Endothelial cell of umbilical vein (primary cell): ENCODE results near the gene NARS2. TPM values are rescaled to one million over a fixed set of nuclear protein-coding genes. Genes with fewer than 3 reads are reported as not detected.

Source experiments
- BruUV-seq: library from RNA; stranded (reverse); fragments of 400-500 nt; replicated peaks from 2 replicates; lab custom pipeline; 2021; lab: Mats Ljungman, UMichigan
- CTCF ChIA-PET: fragments of 300-600, 350-600 bp; sonication (Branson Sonifier 250); formaldehyde crosslinking; loops from one replicate; lab custom pipeline; 2021; ENCODE audit warnings: antibody characterized with exemption, inconsistent platforms; lab: Charles Lee
- POLR2A ChIA-PET: fragments of 300-600, 350-600 bp; sonication (Branson Sonifier 250); formaldehyde crosslinking; loops from one replicate; lab custom pipeline; 2021; ENCODE audit warnings: antibody characterized with exemption, inconsistent platforms; lab: Charles Lee
- DNase-seq: peaks from one replicate; pipeline ENCODE4 v3.0.0-alpha.2; 2011; ENCODE audit warnings: low read depth, low spot score
- FAIRE-seq: peaks from 2 replicates; lab custom pipeline; 2011; peaks lifted over from hg19 to GRCh38; lab: Jason Lieb, UNC
- H2AFZ ChIP-seq: 2 replicates; pipeline ENCODE4 v1.6.0; 2012; ENCODE audit warnings: low read depth, low read length, control low read depth, inconsistent platforms
- H3K27ac ChIP-seq: 2 replicates; pipeline ENCODE4 v1.5.1; 2011; ENCODE audit warnings: low read depth, mild to moderate bottlenecking, control low read depth, low read length, moderate library complexity; ENCODE audit not compliant: insufficient read depth
- H3K27me3 ChIP-seq, 2 experiments: 2 replicates each; pipeline versions ENCODE4 v1.6.0 to v1.6.1; 2011; ENCODE audit warnings: low read length in 2 of 2, mixed read lengths in 1 of 2; ENCODE audit not compliant: control insufficient read depth in 2 of 2, insufficient read depth in 2 of 2
- H3K36me3 ChIP-seq, 2 experiments: 2 replicates in 1 of 2; 3 replicates in 1 of 2; pipeline ENCODE4 v1.5.1; 2011; ENCODE audit warnings: low read length in 2 of 2, mild to moderate bottlenecking in 1 of 2, moderate library complexity in 1 of 2; ENCODE audit not compliant: control insufficient read depth in 2 of 2, insufficient read depth in 2 of 2; ENCODE audit errors: extremely low read depth in 1 of 2
- H3K4me1 ChIP-seq: 3 replicates; pipeline ENCODE4 v1.5.1; 2011; ENCODE audit warnings: mild to moderate bottlenecking, low read length; ENCODE audit not compliant: control insufficient read depth, insufficient read depth; ENCODE audit errors: extremely low read depth
- H3K4me2 ChIP-seq: 2 replicates; pipeline ENCODE4 v1.6.1; 2011; ENCODE audit warnings: low read length, control low read depth, mixed read lengths; ENCODE audit not compliant: insufficient read depth
- H3K4me3 ChIP-seq, 3 experiments: fragments of 200-600 bp in 1 of 3; sonication (generic), shearing (Covaris generic) in 1 of 3; replicated peaks in 1 of 3; 2 replicates each; pipeline ENCODE4 v1.5.1; 2011 to 2016; ENCODE audit warnings: control low read depth in 3 of 3, low read length in 3 of 3, mild to moderate bottlenecking in 2 of 3, inconsistent platforms in 1 of 3, low read depth in 1 of 3, moderate library complexity in 1 of 3; ENCODE audit not compliant: insufficient read depth in 1 of 3
- H3K79me2 ChIP-seq: 2 replicates; pipeline ENCODE4 v1.6.0; 2012; ENCODE audit warnings: low read length, inconsistent platforms; ENCODE audit not compliant: control insufficient read depth, insufficient read depth
- H3K9ac ChIP-seq: replicated peaks from 2 replicates; pipeline ENCODE3; 2011; ENCODE audit warnings: low read length, control low read depth; ENCODE audit not compliant: insufficient read depth; ENCODE audit errors: extremely low read depth
- H3K9me1 ChIP-seq: replicated peaks from 3 replicates; pipeline ENCODE4 v1.6.0; 2011; ENCODE audit warnings: mild to moderate bottlenecking, low read length; ENCODE audit not compliant: control insufficient read depth, insufficient read depth; ENCODE audit errors: extremely low read depth
- H3K9me3 ChIP-seq: replicated peaks from 2 replicates; pipeline ENCODE4 v1.5.1; 2012; ENCODE audit warnings: low read length, inconsistent platforms; ENCODE audit not compliant: control insufficient read depth, insufficient read depth
- H4K20me1 ChIP-seq: replicated peaks from 2 replicates; pipeline ENCODE3; 2011; ENCODE audit warnings: mild to moderate bottlenecking, low read length; ENCODE audit not compliant: control insufficient read depth, insufficient read depth; ENCODE audit errors: extremely low read depth
- EZH2 ChIP-seq: IDR thresholded peaks from 2 replicates; pipeline ENCODE4 v1.6.1; 2012; ENCODE audit warnings: borderline replicate concordance, low read depth, mild to moderate bottlenecking, moderate library complexity, low read length, inconsistent platforms; ENCODE audit not compliant: severe bottlenecking
- FOS ChIP-seq: IDR thresholded peaks from 2 replicates; pipeline ENCODE4 v1.6.1; 2011; ENCODE audit warnings: mild to moderate bottlenecking, low read length, moderate library complexity, borderline replicate concordance; ENCODE audit not compliant: insufficient read depth
- GATA2 ChIP-seq: IDR thresholded peaks from 2 replicates; pipeline ENCODE4 v1.7.0; 2011; ENCODE audit warnings: low read depth, mild to moderate bottlenecking, moderate library complexity, mixed read lengths, low read length; ENCODE audit not compliant: insufficient read length, insufficient read depth
- POLR2A ChIP-seq: IDR thresholded peaks from 2 replicates; pipeline ENCODE4 v1.6.1; 2012; ENCODE audit warnings: low read depth, mild to moderate bottlenecking, control low read depth, low read length
- dilution Hi-C: fragments of 300-500 bp; cut with MboI; formaldehyde crosslinking; loops from one replicate; pipeline ENCODE4 v1.15.0; 2019; ENCODE audit warnings: low sequenced_read_pairs; ENCODE audit not compliant: extremely low pct_ligation_motif_present
- intact Hi-C: fragments of 100-400 bp; cut with micrococcal nuclease; formaldehyde crosslinking; loops from one replicate; pipeline ENCODE4 v1.10.0; 2022
- polyA plus RNA-seq, 4 experiments: library from polyadenylated mRNA; depleted of rRNA in 3 of 4; stranded (reverse) in 3 of 4; unstranded in 1 of 4; fragments of >200 nt; gene quantifications; 2 replicates each; pipeline versions ENCODE4 v1.2.1 to v1.2.3, GENCODE V29; 2011 to 2012; ENCODE audit warnings: missing spikeins in 1 of 4
- total RNA-seq: library from RNA; stranded (reverse); gene quantifications from 2 replicates; pipeline ENCODE4 v1.2.3, GENCODE V29; 2021
- TF ChIP-seq, protein P1 (sequence below), 2 donors: IDR thresholded peaks; 1 replicate in 1 of 2; 2 replicates in 1 of 2; pipeline ENCODE4 v1.5.1; 2011; ENCODE audit warnings: low read length in 2 of 2, mild to moderate bottlenecking in 2 of 2, moderate library complexity in 2 of 2, control low read depth in 1 of 2, inconsistent platforms in 1 of 2, low read depth in 1 of 2; ENCODE audit not compliant: insufficient read depth in 1 of 2; ENCODE audit errors: extremely low read depth in 1 of 2

NARS2 gene
- total and polyA plus RNA-seq, 2 donors (not counting 3 experiments of a cell fraction or from before 2014, with no cell fraction given) = 6.9 to 16.7 TPM

DNA sequence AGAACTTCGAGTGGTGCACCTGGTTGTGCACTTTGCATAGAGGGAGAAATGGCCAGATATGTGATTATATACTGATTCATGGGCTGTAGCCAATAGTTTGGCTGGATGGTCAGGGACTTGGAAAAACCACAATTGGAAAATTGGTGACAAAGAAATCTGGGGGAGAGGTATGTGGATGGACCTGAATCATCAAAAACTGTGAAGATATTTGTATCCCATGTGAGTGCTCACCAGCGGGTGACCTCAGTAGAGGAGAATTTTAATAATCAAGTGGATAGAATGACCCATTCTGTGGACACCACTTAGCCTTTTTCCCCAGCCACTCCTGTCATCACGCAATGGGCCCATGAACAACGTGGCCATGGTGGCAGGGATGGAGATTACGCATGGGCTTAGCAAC lies 48.0 kb upstream of the NARS2 start:
- H3K36me3 ChIP-seq = no peaks in the 10 kb centered on the region
- H3K27ac ChIP-seq = no peak overlapping the region
- H3K9me1 ChIP-seq = no peaks in the 10 kb centered on the region
- no peaks in the 10 kb centered on the region for H3K9me3 ChIP-seq
- FAIRE-seq = no peak
- dilution Hi-C loops = no loop called here
- no peaks in the 10 kb centered on the region for H3K4me1 ChIP-seq
- no peak overlapping the region for H3K4me2 ChIP-seq
- H3K79me2 ChIP-seq = no peaks in the 10 kb centered on the region
- H4K20me1 ChIP-seq = no peaks in the 10 kb centered on the region
- H3K4me3 ChIP-seq = no peak overlapping the region
- no peak overlapping the region for H2AFZ ChIP-seq
- H3K9ac ChIP-seq = no peak overlapping the region
- no TSS peak for BruUV-seq
- TF ChIP-seq FOS (no peak), POLR2A (no peak)
- no peak for DNase-seq
- CTCF ChIA-PET = no interaction called here
- intact Hi-C loops = no loop called here
- no peaks in the 10 kb centered on the region for H3K27me3 ChIP-seq
- POLR2A ChIA-PET = no interaction called here

DNA sequence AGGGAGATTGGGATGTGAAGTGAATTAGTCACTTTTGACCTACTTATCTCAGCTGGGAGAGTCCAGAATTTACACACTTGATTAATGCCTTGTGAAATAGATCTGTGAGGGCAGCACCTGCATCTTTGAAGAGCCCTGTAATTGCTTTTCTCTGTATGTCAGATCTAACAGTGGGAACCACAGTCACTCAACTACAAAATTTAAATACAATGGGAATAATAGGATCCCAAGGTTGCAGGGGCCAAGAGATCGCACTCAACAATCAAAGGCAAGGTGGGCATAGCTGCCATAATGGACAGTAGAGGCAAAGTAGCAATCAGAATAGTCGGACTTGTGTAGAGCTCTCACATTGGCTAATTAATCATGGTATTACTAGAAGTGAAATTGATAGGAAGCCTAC lies 45.5 kb upstream of the NARS2 start:
- Histone ChIP-seq H3K27ac (no peak overlapping the region), H3K79me2 (no peaks in the 10 kb centered on the region), H3K36me3 (no peaks in the 10 kb centered on the region), H3K4me3 (no peak overlapping the region), H3K9ac (no peak overlapping the region), H2AFZ (no peak overlapping the region), H3K4me2 (no peak overlapping the region), H3K4me1 (no peaks in the 10 kb centered on the region), H3K27me3 (no peaks in the 10 kb centered on the region), H4K20me1 (no peaks in the 10 kb centered on the region), H3K9me3 (no peaks in the 10 kb centered on the region), H3K9me1 (no peaks in the 10 kb centered on the region)
- CTCF ChIA-PET = no interaction called here
- no peak for TF ChIP-seq GATA2
- no peak for TF ChIP-seq EZH2
- TF ChIP-seq, protein P1, sequence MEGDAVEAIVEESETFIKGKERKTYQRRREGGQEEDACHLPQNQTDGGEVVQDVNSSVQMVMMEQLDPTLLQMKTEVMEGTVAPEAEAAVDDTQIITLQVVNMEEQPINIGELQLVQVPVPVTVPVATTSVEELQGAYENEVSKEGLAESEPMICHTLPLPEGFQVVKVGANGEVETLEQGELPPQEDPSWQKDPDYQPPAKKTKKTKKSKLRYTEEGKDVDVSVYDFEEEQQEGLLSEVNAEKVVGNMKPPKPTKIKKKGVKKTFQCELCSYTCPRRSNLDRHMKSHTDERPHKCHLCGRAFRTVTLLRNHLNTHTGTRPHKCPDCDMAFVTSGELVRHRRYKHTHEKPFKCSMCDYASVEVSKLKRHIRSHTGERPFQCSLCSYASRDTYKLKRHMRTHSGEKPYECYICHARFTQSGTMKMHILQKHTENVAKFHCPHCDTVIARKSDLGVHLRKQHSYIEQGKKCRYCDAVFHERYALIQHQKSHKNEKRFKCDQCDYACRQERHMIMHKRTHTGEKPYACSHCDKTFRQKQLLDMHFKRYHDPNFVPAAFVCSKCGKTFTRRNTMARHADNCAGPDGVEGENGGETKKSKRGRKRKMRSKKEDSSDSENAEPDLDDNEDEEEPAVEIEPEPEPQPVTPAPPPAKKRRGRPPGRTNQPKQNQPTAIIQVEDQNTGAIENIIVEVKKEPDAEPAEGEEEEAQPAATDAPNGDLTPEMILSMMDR (IDR thresholded peaks at IDR 0.05; ENCODE audit: extremely low read depth in 1 of 2, insufficient read depth in 1 of 2, low read depth in 1 of 2, low read length in 2 of 2) = no peak
- no peak for TF ChIP-seq FOS
- no peak for TF ChIP-seq POLR2A
- dilution Hi-C loops (no loop called here), intact Hi-C loops (no loop called here)
- no TSS peak for BruUV-seq
- POLR2A ChIA-PET = no interaction called here
- DNase-seq (no peak), FAIRE-seq (no peak)
